HS-27A (cell line): Measurements from ENCODE around the gene RANBP9.

Experiments used
- DNase-seq: peaks from one replicate; pipeline ENCODE4 v3.0.0-alpha.2; 2012; ENCODE audit warnings: low read depth, missing footprints

The RANBP9 gene

GRCh38 chr6:13678255-13678983, 33.2 kb downstream of the RANBP9 start:
- DNase-seq: no peak

- no peak for DNase-seq
These were observed 33.8 kb downstream of the RANBP9 start for GRCh38 chr6:13677878-13678254.

- DNase-seq: no peak
These were observed 35.0 kb downstream of the RANBP9 start for GRCh38 chr6:13676551-13677156.

- no peak for DNase-seq
These were observed 37.0 kb downstream of the RANBP9 start for GRCh38 chr6:13674533-13675190.

- DNase-seq: no peak
These were observed 37.7 kb downstream of the RANBP9 start for GRCh38 chr6:13673825-13674444.

- DNase-seq: no peak
These were observed 38.3 kb downstream of the RANBP9 start for GRCh38 chr6:13673368-13673767.

GRCh38 chr6:13672904-13673303, 38.7 kb downstream of the RANBP9 start:
- DNase-seq: no peak

GRCh38 chr6:13671548-13672127, 40.0 kb downstream of the RANBP9 start:
- DNase-seq: no peak

- no peak for DNase-seq
These were observed 42.2 kb downstream of the RANBP9 start for GRCh38 chr6:13669476-13669875.

GRCh38 chr6:13668291-13668928, 43.2 kb downstream of the RANBP9 start:
- no peak for DNase-seq

- no peak for DNase-seq
These were observed 44.0 kb downstream of the RANBP9 start for GRCh38 chr6:13667655-13668054.

- DNase-seq: peak; percentile 12
These were observed 45.2 kb downstream of the RANBP9 start for GRCh38 chr6:13666194-13667105.

GRCh38 chr6:13664703-13665352, 46.8 kb downstream of the RANBP9 start:
- no peak for DNase-seq

- no peak for DNase-seq
These were observed 47.6 kb downstream of the RANBP9 start for GRCh38 chr6:13663986-13664385.

- DNase-seq: no peak
These were observed 48.8 kb downstream of the RANBP9 start for GRCh38 chr6:13662651-13663334.

GRCh38 chr6:13661647-13662046, 50.0 kb downstream of the RANBP9 start:
- no peak for DNase-seq

- no peak for DNase-seq
These were observed 50.7 kb downstream of the RANBP9 start for GRCh38 chr6:13660893-13661292.

GRCh38 chr6:13660273-13660672, 51.4 kb downstream of the RANBP9 start:
- DNase-seq: no peak

GRCh38 chr6:13655700-13656099, 55.9 kb downstream of the RANBP9 start:
- DNase-seq: no peak

GRCh38 chr6:13654496-13654895, 57.1 kb downstream of the RANBP9 start:
- no peak for DNase-seq
